Keratinocyte (primary cell): Measurements from ENCODE around the gene PLXNB3. TPM values are rescaled to one million over a fixed set of nuclear protein-coding genes. Genes with fewer than 3 reads are reported as not detected.

ENCODE experiments used
- DNase-seq: peaks from one replicate; pipeline ENCODE4 v3.0.0-alpha.2; 2011; ENCODE audit warnings: low read depth, missing footprints, low spot score
- FAIRE-seq: peaks from 2 replicates; lab custom pipeline; 2011; peaks lifted over from hg19 to GRCh38; lab: Jason Lieb, UNC
- H2AFZ ChIP-seq: 2 replicates; pipeline ENCODE4 v1.6.0; 2012; ENCODE audit warnings: low read length, control low read depth, inconsistent platforms; ENCODE audit not compliant: control insufficient read depth
- H3K27ac ChIP-seq: 2 replicates; pipeline ENCODE4 v1.5.1; 2011; ENCODE audit warnings: low read length; ENCODE audit not compliant: control insufficient read depth, insufficient read depth
- H3K27me3 ChIP-seq: 3 replicates; pipeline ENCODE4 v1.6.0; 2011; ENCODE audit warnings: low read length; ENCODE audit not compliant: control insufficient read depth, insufficient read depth; ENCODE audit errors: extremely low read depth
- H3K36me3 ChIP-seq, 2 experiments: 2 replicates in 1 of 2; 3 replicates in 1 of 2; pipeline ENCODE4 v1.5.1; 2011; ENCODE audit warnings: low read length in 2 of 2, mild to moderate bottlenecking in 1 of 2; ENCODE audit not compliant: control insufficient read depth in 2 of 2, insufficient read depth in 2 of 2; ENCODE audit errors: extremely low read depth in 1 of 2
- H3K4me1 ChIP-seq: 3 replicates; pipeline ENCODE4 v1.5.1; 2011; ENCODE audit warnings: low read length; ENCODE audit not compliant: control insufficient read depth, insufficient read depth; ENCODE audit errors: extremely low read depth
- H3K4me2 ChIP-seq: 3 replicates; pipeline ENCODE4 v1.6.0; 2011; ENCODE audit warnings: low read depth, low read length; ENCODE audit not compliant: control insufficient read depth, insufficient read depth; ENCODE audit errors: extremely low read depth
- H3K4me3 ChIP-seq, 3 experiments: fragments of 200-600 bp in 1 of 3; sonication (generic) in 1 of 3; 2 replicates in 2 of 3; 3 replicates in 1 of 3; pipeline ENCODE4 v1.5.1; 2011 to 2016; ENCODE audit warnings: low read length in 3 of 3, mild to moderate bottlenecking in 3 of 3, control low read depth in 2 of 3, inconsistent platforms in 1 of 3, low read depth in 1 of 3, mixed read lengths in 1 of 3, mixed run types in 1 of 3, moderate library complexity in 1 of 3; ENCODE audit not compliant: control insufficient read depth in 2 of 3, insufficient read depth in 2 of 3; ENCODE audit errors: extremely low read depth in 1 of 3
- H3K79me2 ChIP-seq: 2 replicates; pipeline ENCODE4 v1.6.0; 2012; ENCODE audit warnings: low read length; ENCODE audit not compliant: control insufficient read depth, insufficient read depth
- H3K9ac ChIP-seq: 3 replicates; pipeline ENCODE4 v1.6.0; 2011; ENCODE audit warnings: low read length; ENCODE audit not compliant: control insufficient read depth, insufficient read depth; ENCODE audit errors: extremely low read depth
- H3K9me1 ChIP-seq: 3 replicates; pipeline ENCODE4 v1.6.0; 2011; ENCODE audit warnings: low read length; ENCODE audit not compliant: control insufficient read depth, insufficient read depth; ENCODE audit errors: extremely low read depth
- H3K9me3 ChIP-seq: 2 replicates; pipeline ENCODE4 v1.5.1; 2012; ENCODE audit warnings: low read depth, low read length; ENCODE audit not compliant: control insufficient read depth
- H4K20me1 ChIP-seq: 3 replicates; pipeline ENCODE4 v1.6.0; 2011; ENCODE audit warnings: low read length; ENCODE audit not compliant: control insufficient read depth, insufficient read depth; ENCODE audit errors: extremely low read depth
- CTCF ChIP-seq, 3 experiments: IDR thresholded peaks in 1 of 3; conservative IDR thresholded peaks in 1 of 3; optimal IDR thresholded peaks in 1 of 3; 2 replicates in 2 of 3; 3 replicates in 1 of 3; pipeline versions ENCODE3 to v1.5.1; 2011; ENCODE audit warnings: low read length in 3 of 3, mild to moderate bottlenecking in 3 of 3, moderate library complexity in 2 of 3, control low read depth in 1 of 3, inconsistent platforms in 1 of 3; ENCODE audit not compliant: insufficient read depth in 2 of 3; ENCODE audit errors: extremely low read depth in 1 of 3
- EZH2 ChIP-seq: IDR thresholded peaks from one replicate; pipeline ENCODE4 v1.6.1; 2012; ENCODE audit warnings: inconsistent platforms, mild to moderate bottlenecking, low read length, moderate library complexity
- dilution Hi-C: fragments of 300-500 bp; cut with MboI; formaldehyde crosslinking; loops from one replicate; pipeline ENCODE4 v1.7.0; 2020; ENCODE audit warnings: low sequenced_read_pairs; ENCODE audit not compliant: extremely low pct_ligation_motif_present
- polyA plus RNA-seq, 5 experiments: library from polyadenylated mRNA; depleted of rRNA in 3 of 5; stranded (reverse) in 3 of 5; stranded (forward) in 1 of 5; unstranded in 1 of 5; fragments of >200 nt; gene quantifications; 1 replicate in 1 of 5; 2 replicates in 3 of 5; 3 replicates in 1 of 5; pipeline versions ENCODE4 v1.2.1 to v1.2.3, GENCODE V29; 2011 to 2012; ENCODE audit warnings: missing spikeins in 2 of 5, low read depth in 1 of 5, low replicate concordance in 1 of 5

PLXNB3 gene
- polyA plus RNA-seq, 1 donor (not counting 4 experiments of a cell fraction or from before 2014, with no cell fraction given) = 7.2 TPM

GRCh38 chrX:153765138-153766079 lies 1.4 kb downstream of the PLXNB3 start:
- Histone ChIP-seq H3K4me1 (peaks cover 13% of the 10 kb centered on the region), H3K36me3 (peaks cover 0 to 2% of the 10 kb centered on the region in 2 experiments), H3K9me3 (peaks cover 4% of the 10 kb centered on the region), H3K9me1 (no peaks in the 10 kb centered on the region), H3K27ac (no peak overlapping the region), H3K79me2 (peaks cover 2% of the 10 kb centered on the region), H3K9ac (peak overlapping the region; percentile 33), H3K4me3 (peak overlapping the region in 2 of 3 experiments; percentile 46 to 57), H2AFZ (no peak overlapping the region), H3K4me2 (peak overlapping the region; percentile 41), H4K20me1 (no peaks in the 10 kb centered on the region), H3K27me3 (no peaks in the 10 kb centered on the region)
- dilution Hi-C loops = no loop called here
- DNase-seq = no peak
- TF ChIP-seq EZH2 (no peak), CTCF (optimal IDR thresholded peaks at IDR 0.05 in 1 of 3, IDR thresholded peaks at IDR 0.05 in 1 of 3, conservative IDR thresholded peaks at IDR 0.05 in 1 of 3; ENCODE audit: extremely low read depth in 1 of 3, insufficient read depth in 2 of 3, low read length in 3 of 3) (no peak)
- FAIRE-seq = no peak

GRCh38 chrX:153766098-153766817 lies 2.2 kb downstream of the PLXNB3 start:
- no peaks in the 10 kb centered on the region for H3K9me1 ChIP-seq
- H3K27me3 ChIP-seq = no peaks in the 10 kb centered on the region
- peaks cover 4% of the 10 kb centered on the region for H3K9me3 ChIP-seq
- peak overlapping the region; percentile 33 for H3K9ac ChIP-seq
- peak overlapping the region; percentile 26 for H3K27ac ChIP-seq
- H3K79me2 ChIP-seq = peaks cover 2% of the 10 kb centered on the region
- H3K4me2 ChIP-seq = peak overlapping the region; percentile 41
- H3K4me3 ChIP-seq = peak overlapping the region in 1 of 3 experiments; percentile 2
- H4K20me1 ChIP-seq = no peaks in the 10 kb centered on the region
- TF ChIP-seq EZH2 (no peak), CTCF (optimal IDR thresholded peaks at IDR 0.05 in 1 of 3, IDR thresholded peaks at IDR 0.05 in 1 of 3, conservative IDR thresholded peaks at IDR 0.05 in 1 of 3; ENCODE audit: extremely low read depth in 1 of 3, insufficient read depth in 2 of 3, low read length in 3 of 3) (no peak)
- H2AFZ ChIP-seq = peak overlapping the region; percentile 40
- dilution Hi-C loops = no loop called here
- FAIRE-seq (no peak), DNase-seq (no peak)
- peaks cover 0 to 2% of the 10 kb centered on the region in 2 experiments for H3K36me3 ChIP-seq
- peaks cover 13% of the 10 kb centered on the region for H3K4me1 ChIP-seq
